ELF-1 (cell line): ENCODE data around the gene GPATCH3.
"Not testable (repeated sequence)": the region's sequence is repeated elsewhere in the genome, so short reads cannot be mapped to it uniquely, and the experiment has no call there.

Experiments
- DNase-seq: peaks from one replicate; pipeline ENCODE4 v3.0.0-alpha.2; 2016; ENCODE audit warnings: low read depth, low spot score

The GPATCH3 gene

DNA sequence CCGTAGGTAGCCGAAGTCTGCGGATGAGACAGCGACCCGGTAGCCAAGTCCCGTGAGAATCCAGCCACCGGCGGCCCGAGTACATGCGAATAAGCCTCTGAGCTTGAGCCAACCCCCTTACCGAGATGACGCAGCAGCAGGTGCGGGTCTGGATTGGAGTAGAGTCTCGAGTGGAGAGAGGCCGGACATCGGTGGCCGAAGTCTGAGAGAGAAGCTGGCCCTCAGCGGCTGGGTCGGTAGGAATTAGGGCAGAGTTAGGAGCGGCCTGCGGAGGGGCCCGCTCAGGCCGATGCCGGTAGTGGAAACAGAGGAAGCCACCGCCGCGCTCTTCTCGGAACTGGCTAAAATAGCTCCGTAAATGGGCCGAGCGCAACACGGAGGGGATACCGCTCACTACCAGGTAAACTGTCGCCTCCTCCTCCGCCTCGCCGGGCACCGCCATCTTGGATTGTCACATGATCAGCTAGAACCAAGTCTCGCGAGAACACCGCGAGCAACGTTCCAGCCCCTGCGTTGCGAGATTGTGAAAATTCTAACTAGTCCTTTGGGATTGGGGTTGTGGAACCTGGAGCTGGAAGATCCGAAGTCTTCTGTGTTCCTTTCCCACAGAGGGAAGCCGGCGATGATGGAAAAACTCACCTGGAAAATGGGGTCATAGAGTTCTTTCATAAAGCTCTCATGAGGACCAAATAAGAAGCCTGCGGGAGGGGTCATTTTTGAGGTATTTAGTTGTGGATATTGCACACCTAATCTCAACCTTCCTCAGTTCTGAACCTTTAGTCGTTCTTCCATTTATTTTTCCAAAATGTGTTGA is at the start of gene GPATCH3:
Gene GPATCH3, minus strand, starts transcription at position 467 of the 814 bp plus-strand sequence. Its CDS starts 25 bp downstream, at position 442.
- peak; percentile 93 for DNase-seq

GRCh38 chr1:26949926-26950319 is 49.7 kb upstream of the GPATCH3 start:
- no peak for DNase-seq

DNA sequence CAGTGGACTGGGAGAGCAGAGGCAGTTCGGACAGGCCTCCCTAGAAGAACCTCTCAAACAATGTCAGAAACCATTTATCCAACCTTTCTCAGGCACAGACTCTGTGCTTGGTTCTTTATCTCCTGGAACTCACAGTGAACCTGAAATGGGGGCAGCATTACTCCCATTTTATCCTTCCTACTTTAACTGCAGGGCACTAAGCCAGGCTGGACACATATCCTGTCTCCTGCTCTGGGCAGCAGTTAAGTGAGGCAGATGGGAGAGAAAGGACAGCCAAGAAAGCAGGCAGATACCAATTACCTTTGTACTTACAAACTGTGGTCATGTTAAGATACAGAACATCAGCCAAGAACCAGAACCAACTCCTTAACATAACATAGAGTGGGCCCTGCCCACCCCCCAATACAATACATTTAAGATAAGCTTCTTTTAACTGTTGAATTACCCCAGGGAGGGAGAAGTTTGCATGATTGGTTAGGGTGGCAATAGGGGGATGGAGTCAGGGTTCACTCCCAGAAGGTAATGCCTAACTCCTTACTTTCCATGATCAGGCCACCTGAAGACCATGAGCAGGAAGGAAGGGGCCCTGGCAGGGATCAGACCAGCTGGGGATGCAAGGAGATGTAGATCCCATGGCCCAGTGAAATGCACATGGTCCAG is 49.1 kb upstream of the GPATCH3 start:
- DNase-seq, result no peak

- DNase-seq, result not testable (repeated sequence)
Measured at GRCh38 chr1:26948725-26949057, 48.4 kb upstream of the GPATCH3 start.

DNA sequence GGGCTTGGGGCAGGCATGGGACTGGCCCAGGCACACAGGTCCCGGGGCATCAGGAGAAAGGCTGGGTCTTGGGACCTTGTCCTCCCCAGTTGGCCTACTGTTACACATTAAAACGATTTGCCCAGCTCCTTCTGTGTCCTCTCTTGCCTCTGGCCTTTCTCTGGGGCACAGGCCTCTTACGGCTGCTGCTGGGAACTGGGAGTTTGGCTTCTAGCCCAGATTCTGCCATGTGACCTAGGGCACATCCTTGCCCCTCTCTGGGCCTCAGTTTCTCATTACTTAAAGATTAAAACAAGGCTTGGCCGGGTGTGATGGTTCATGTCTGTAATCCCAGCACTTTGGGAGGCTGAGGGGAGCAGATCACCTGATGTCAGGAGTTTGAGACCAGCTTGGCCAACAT is 46.0 kb upstream of the GPATCH3 start:
- DNase-seq, result no peak

DNA sequence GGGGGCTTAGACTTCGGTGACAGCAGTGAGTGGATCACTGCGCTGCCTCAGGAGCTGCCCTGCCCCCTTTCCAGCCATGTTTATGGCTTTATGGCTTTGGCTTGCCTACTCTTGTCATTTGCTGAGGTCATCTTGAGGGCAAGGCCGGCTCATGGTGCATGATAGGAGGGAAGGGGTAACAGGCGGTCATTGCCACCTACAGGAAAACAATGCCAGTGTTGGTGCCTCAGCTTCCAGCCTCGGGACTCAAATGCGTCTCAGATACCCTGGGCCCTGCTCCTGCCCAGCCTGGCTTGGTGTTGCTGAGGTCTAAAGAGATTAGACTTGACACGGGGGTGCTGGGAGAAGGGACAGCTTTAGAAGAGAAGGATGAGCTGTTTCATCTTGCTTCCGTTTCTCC is 45.5 kb upstream of the GPATCH3 start:
- DNase-seq, result no peak

GRCh38 chr1:26945138-26945537 is 44.9 kb upstream of the GPATCH3 start:
- no peak for DNase-seq

GRCh38 chr1:26942656-26943055 is 42.4 kb upstream of the GPATCH3 start:
- no peak for DNase-seq

- no peak for DNase-seq
Measured at GRCh38 chr1:26941311-26941710, 41.0 kb upstream of the GPATCH3 start.

- DNase-seq, result no peak
Measured at GRCh38 chr1:26938659-26939025, 38.4 kb upstream of the GPATCH3 start.

DNA sequence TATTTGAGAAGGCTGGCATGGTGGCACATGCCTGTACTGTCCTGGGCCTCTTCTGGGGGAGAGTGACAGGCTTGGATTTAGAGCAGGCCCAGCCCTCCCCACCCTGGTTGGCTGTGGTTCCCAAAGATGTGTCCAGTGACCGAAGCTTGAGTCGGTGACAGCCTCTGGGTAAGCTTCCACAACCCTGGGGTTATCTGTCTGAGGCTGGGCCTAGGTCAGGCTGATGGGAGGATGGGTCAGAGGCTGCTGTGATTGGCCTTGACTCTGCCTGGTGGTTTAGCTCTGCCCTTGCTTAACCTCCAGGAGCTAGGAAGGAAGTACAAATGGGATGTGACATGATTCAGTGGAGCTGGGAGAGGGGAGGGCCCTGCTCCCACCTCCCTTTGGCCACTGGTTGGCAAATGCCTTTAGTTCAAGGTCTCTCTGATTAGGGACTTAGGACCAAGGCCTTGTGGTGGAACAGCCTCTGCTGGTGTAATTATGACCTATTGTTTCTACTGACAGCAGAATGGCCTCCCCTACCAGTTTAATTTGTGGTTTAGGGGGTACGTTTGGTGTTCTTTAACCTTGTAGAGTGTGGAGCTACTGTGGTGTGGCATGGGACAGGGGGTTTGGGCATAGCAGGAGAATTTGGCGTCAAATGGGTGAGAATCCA is 37.9 kb upstream of the GPATCH3 start:
- DNase-seq, result no peak

DNA sequence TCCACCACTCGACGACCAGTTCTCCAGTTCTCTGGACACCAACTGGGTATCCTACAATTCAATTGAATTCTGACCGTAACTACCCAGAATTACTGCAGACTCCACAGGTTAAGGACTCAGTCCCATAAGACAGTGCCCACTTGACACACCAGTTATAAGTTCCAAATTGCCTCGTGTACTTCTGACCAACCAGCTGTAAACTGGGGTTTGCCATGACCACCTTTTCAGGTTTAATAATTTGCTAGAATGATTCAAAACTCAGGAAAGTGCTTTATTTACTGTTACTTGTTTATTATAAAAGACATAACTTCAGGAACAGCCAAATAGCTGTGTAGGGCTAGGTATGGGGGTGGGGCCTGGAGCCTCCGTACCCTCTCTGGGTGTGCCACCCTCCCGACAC is 36.6 kb upstream of the GPATCH3 start:
- DNase-seq, result no peak

DNA sequence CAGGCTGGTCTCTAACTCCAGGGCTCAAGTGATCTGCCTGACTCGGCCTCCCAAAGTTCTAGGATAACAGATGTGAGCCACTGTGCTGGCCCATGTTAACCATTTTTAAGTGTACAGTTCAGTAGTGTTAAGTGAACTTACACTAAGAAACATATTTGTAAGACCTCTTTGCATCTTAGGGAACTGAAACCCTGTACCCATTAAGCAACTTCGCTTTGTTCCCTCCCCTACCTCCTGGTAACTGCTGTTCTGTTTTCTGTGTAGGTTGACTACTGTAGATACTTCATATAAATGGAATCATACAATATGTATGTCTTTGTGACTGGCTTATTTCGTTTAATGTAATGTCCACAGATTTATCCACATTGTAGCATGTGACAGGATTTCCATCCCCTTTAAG is 32.3 kb upstream of the GPATCH3 start:
- no peak for DNase-seq

GRCh38 chr1:26923711-26924110 is 23.4 kb upstream of the GPATCH3 start:
- DNase-seq, result no peak

GRCh38 chr1:26922901-26923300 is 22.6 kb upstream of the GPATCH3 start:
- no peak for DNase-seq

GRCh38 chr1:26922431-26922729 is 22.1 kb upstream of the GPATCH3 start:
- no peak for DNase-seq

GRCh38 chr1:26921540-26922430 is 21.5 kb upstream of the GPATCH3 start, which contains the start of gene NUDC:
Gene NUDC (plus strand): TSS chr1:26921743. CDS start chr1:26921849, 106 bp downstream.
- peak; percentile 96 for DNase-seq

GRCh38 chr1:26921126-26921539 is 20.9 kb upstream of the GPATCH3 start:
- no peak for DNase-seq

GRCh38 chr1:26915204-26915842 is 15.1 kb upstream of the GPATCH3 start:
- DNase-seq, result no peak

DNA sequence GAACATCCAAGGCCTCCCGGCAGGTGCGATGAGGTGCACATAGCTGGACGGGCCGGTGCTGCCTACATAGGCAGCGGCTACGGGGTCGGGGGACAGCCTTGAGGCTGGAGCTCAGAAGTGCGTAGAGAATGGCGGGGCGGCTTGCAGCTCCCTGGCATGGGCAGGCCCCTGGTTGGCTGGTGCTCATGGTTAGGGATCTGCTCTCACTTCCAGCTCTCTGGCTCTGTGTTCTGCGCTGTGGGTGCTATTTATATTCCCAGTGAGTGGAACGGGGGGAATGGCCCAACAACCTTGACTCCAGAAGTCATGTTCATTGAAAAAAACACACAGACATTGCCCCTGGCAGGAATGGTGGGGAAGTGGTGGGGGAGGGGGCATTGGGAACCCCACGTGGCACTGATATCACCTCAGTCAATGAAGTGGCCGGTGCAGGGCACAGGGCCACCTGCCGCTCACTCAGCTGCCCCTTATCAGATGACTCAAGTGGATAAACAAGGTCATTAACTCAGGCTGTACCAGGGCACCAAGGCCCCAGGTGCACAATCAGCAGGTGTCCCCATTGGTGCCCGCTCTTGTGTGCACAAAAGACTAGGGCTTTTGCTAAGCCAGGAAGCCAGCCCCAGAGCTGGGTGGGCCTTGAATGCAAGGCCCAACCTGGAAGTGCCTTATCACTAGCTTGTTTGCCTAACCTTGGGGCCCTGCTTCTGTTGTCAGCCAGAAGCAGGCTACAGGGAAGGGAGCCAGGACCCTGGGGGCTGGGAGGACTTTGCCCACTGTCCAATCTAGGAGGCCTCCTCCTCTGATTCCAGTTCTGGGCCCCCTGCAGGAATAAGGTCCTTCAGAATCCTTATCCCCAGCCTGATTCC is 13.7 kb upstream of the GPATCH3 start, which contains the start of gene NR0B2:
Gene NR0B2, minus strand, starts transcription at position 222 of the 866 bp plus-strand sequence. Its CDS starts 35 bp downstream, at position 187.
- no peak for DNase-seq
